Psoas muscle (tissue), 8 donors: ENCODE data around the gene NPTXR. TPM values are rescaled to one million over a fixed set of nuclear protein-coding genes. Genes with fewer than 3 reads are reported as not detected.

ENCODE experiments used
- ATAC-seq, 4 donors: fragments of 200-7000 bp; cut with Tn5 transposase; one replicate each; pipeline ENCODE4 v1.9.1; 2020; ENCODE audit warnings: moderate library complexity in 3 of 4, mild to moderate bottlenecking in 2 of 4
- DNase-seq, 2 donors: peaks; one replicate each; pipeline ENCODE4 v3.0.0-alpha.2; 2020
- H3K27ac ChIP-seq: fragments of 200-600 bp; one replicate; pipeline ENCODE4 v1.8.0; 2022
- H3K27me3 ChIP-seq, 3 donors: fragments of 200-600 bp in 1 of 3; one replicate each; pipeline versions ENCODE4 v1.6.1 to v1.8.0; 2013 to 2022; ENCODE audit warnings: low read length in 2 of 3, mild to moderate bottlenecking in 2 of 3, moderate library complexity in 1 of 3; ENCODE audit not compliant: insufficient read depth in 3 of 3
- H3K36me3 ChIP-seq, 2 donors: fragments of 200-600 bp in 1 of 2; one replicate each; pipeline versions ENCODE4 v1.6.1 to v1.8.0; 2013 to 2022; ENCODE audit warnings: low read depth in 1 of 2, mild to moderate bottlenecking in 1 of 2, moderate library complexity in 1 of 2; ENCODE audit not compliant: insufficient read depth in 1 of 2
- H3K4me1 ChIP-seq: fragments of 200-600 bp; one replicate; pipeline ENCODE4 v1.8.0; 2022
- H3K4me3 ChIP-seq: fragments of 200-600 bp; one replicate; pipeline ENCODE4 v1.8.0; 2022; ENCODE audit warnings: mild to moderate bottlenecking
- H3K9me3 ChIP-seq: fragments of 200-600 bp; one replicate; pipeline ENCODE4 v1.8.0; 2022
- WGBS, 3 donors: extraction: QIAGEN DNeasy Blood & Tissue Kit; methylation state at CpG; one replicate each; pipeline versions ENCODE4 v1.1.6 to v1.1.7; 2013; 5-methylcytosine and 5-hydroxymethylcytosine counted together
- intact Hi-C, 2 donors: fragments of 100-400 bp; cut with DNase I; formaldehyde crosslinking; loops; one replicate each; pipeline versions ENCODE4 v1.11.0 to v1.14.2; 2022
- polyA plus RNA-seq, 3 donors: library from polyadenylated mRNA; stranded (reverse); fragments of 200-250 nt; gene quantifications; one replicate each; pipeline ENCODE4 v1.2.3, GENCODE V29; 2013
- total RNA-seq, 4 donors: library from RNA; stranded (reverse); fragmentation: NEBNext Ultra II Directional in 2 of 4; extraction: Animal tissue kit (Norgen Biotek cat#: 25700) in 2 of 4; gene quantifications; one replicate each; pipeline versions ENCODE4 v1.2.1 to v1.2.4, GENCODE V29; 2021 to 2023
- TF ChIP-seq, protein P1 (sequence below): fragments of 200-600 bp; IDR thresholded peaks from one replicate; pipeline ENCODE4 v1.8.0; 2022; ENCODE audit warnings: antibody characterized with exemption
- donor health status: healthy with polysubstance abuse.
- donor health status: DM: no; HTN: no; CAD: no; lungs with moderate emphysema.
- donor health status: Bipolar disorder and iron deficiency.
- donor health status: healthy.
- donor health status: DM: yes; HTN: yes; CAD: no.
- donor health status: DM: no; HTN: no; CAD: no.
- donor health status: DM: no; HTN: no; CAD: no.
- donor health status: DM: yes; HTN: yes; CAD: no.

Gene NPTXR
- total and polyA plus RNA-seq, 7 donors = 0.15 to 1.7 (median 0.39) TPM

- no peaks in the 10 kb centered on the region for H3K9me3 ChIP-seq
- no peaks in the 10 kb centered on the region for H3K4me1 ChIP-seq
- ATAC-seq (no peak), DNase-seq (peak in 1 of 2 donors; percentile 27)
- 54 to 59% (median 59%) methylated on average over 30 of the region's 30 CpGs for WGBS, 3 donors
- intact Hi-C loops = no loop called here
- peaks cover 0 to 40% (median 10%) of the 10 kb centered on the region in 3 donors for H3K27me3 ChIP-seq
- no peak overlapping the region for H3K4me3 ChIP-seq
- H3K27ac ChIP-seq = no peak overlapping the region
- TF ChIP-seq, protein P1, sequence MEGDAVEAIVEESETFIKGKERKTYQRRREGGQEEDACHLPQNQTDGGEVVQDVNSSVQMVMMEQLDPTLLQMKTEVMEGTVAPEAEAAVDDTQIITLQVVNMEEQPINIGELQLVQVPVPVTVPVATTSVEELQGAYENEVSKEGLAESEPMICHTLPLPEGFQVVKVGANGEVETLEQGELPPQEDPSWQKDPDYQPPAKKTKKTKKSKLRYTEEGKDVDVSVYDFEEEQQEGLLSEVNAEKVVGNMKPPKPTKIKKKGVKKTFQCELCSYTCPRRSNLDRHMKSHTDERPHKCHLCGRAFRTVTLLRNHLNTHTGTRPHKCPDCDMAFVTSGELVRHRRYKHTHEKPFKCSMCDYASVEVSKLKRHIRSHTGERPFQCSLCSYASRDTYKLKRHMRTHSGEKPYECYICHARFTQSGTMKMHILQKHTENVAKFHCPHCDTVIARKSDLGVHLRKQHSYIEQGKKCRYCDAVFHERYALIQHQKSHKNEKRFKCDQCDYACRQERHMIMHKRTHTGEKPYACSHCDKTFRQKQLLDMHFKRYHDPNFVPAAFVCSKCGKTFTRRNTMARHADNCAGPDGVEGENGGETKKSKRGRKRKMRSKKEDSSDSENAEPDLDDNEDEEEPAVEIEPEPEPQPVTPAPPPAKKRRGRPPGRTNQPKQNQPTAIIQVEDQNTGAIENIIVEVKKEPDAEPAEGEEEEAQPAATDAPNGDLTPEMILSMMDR = no peak
- H3K36me3 ChIP-seq = no peaks in the 10 kb centered on the region
These were observed 11.5 kb downstream of the NPTXR start for GRCh38 chr22:38832005-38832978.

- intact Hi-C loops = no loop called here
- Histone ChIP-seq H3K36me3 (no peaks in the 10 kb centered on the region), H3K4me3 (no peak overlapping the region), H3K4me1 (no peaks in the 10 kb centered on the region), H3K27me3 (peaks cover 0 to 38% (median 10%) of the 10 kb centered on the region in 3 donors), H3K27ac (no peak overlapping the region), H3K9me3 (no peaks in the 10 kb centered on the region)
- TF ChIP-seq, protein P1 = no peak
- DNase-seq (peak in 1 of 2 donors; percentile 30), ATAC-seq (no peak)
- WGBS, 3 donors = 82 to 85% (median 84%) methylated on average over 16 of the region's 16 CpGs
These were observed 12.5 kb downstream of the NPTXR start for GRCh38 chr22:38831166-38831945.

GRCh38 chr22:38830845-38831108 is 13.1 kb downstream of the NPTXR start:
- WGBS, 3 donors = 63 to 76% (median 71%) methylated on average over 5 to 7 of the region's 7 CpGs
- Histone ChIP-seq H3K36me3 (no peaks in the 10 kb centered on the region), H3K9me3 (no peaks in the 10 kb centered on the region), H3K27me3 (peaks cover 0 to 33% (median 10%) of the 10 kb centered on the region in 3 donors), H3K27ac (no peak overlapping the region), H3K4me1 (no peaks in the 10 kb centered on the region), H3K4me3 (no peak overlapping the region)
- ATAC-seq (no peak), DNase-seq (peak in 1 of 2 donors; percentile 28)
- intact Hi-C loops = no loop called here
- TF ChIP-seq, protein P1 = no peak

GRCh38 chr22:38830026-38830844 is 13.6 kb downstream of the NPTXR start:
- Histone ChIP-seq H3K4me3 (no peak overlapping the region), H3K9me3 (no peaks in the 10 kb centered on the region), H3K27ac (no peak overlapping the region), H3K36me3 (no peaks in the 10 kb centered on the region), H3K27me3 (peaks cover 0 to 27% (median 7%) of the 10 kb centered on the region in 3 donors), H3K4me1 (no peaks in the 10 kb centered on the region)
- intact Hi-C loops = no loop called here
- WGBS, 3 donors = 73 to 76% (median 74%) methylated on average over 17 of the region's 17 CpGs
- DNase-seq (peak in 1 of 2 donors; percentile 27), ATAC-seq (no peak)
- TF ChIP-seq, protein P1 = no peak
